MCF 10A (cell line): ENCODE results near the gene NUP62. TPM values are rescaled to one million over a fixed set of nuclear protein-coding genes. Genes with fewer than 3 reads are reported as not detected.

Source experiments
- BruUV-seq: library from RNA; stranded (reverse); fragments of 400-500 nt; replicated peaks from 2 replicates; lab custom pipeline; 2021; lab: Mats Ljungman, UMichigan
- CTCF ChIA-PET: fragments of 300-600 bp; sonication (Branson Sonifier 250); formaldehyde crosslinking; extraction: SDS; loops from one replicate; lab custom pipeline; 2021; ENCODE audit warnings: antibody characterized with exemption, inconsistent platforms; lab: Yijun Ruan, JAX
- POLR2A ChIA-PET: fragments of 300-600, 350-650 bp; sonication (Branson Sonifier 250); formaldehyde crosslinking; extraction: SDS; loops from one replicate; lab custom pipeline; 2020; ENCODE audit warnings: antibody characterized with exemption, inconsistent platforms; lab: Yijun Ruan, JAX
- DNase-seq: peaks from one replicate; pipeline ENCODE4 v3.0.0-alpha.2; 2018; ENCODE audit not compliant: unreplicated experiment
- H3K27ac Mint-ChIP-seq: one replicate; pipeline ENCODE4 v1.8.0; 2022; ENCODE audit warnings: mild to moderate bottlenecking, low read depth, mixed read lengths; ENCODE audit not compliant: unreplicated experiment
- H3K27me3 Mint-ChIP-seq: one replicate; pipeline ENCODE4 v1.8.0; 2022; ENCODE audit warnings: mixed read lengths; ENCODE audit not compliant: insufficient read depth, unreplicated experiment
- H3K36me3 Mint-ChIP-seq: one replicate; pipeline ENCODE4 v1.8.0; 2022; ENCODE audit warnings: mild to moderate bottlenecking, moderate library complexity, mixed read lengths; ENCODE audit not compliant: insufficient read depth, unreplicated experiment
- H3K4me1 Mint-ChIP-seq: one replicate; pipeline ENCODE4 v1.8.0; 2022; ENCODE audit warnings: mixed read lengths; ENCODE audit not compliant: insufficient read depth, unreplicated experiment
- H3K4me3 Mint-ChIP-seq: one replicate; pipeline ENCODE4 v1.8.0; 2022; ENCODE audit warnings: mild to moderate bottlenecking, moderate library complexity, mixed read lengths; ENCODE audit not compliant: unreplicated experiment
- H3K9me3 Mint-ChIP-seq: one replicate; pipeline ENCODE4 v1.8.0; 2022; ENCODE audit warnings: mixed read lengths; ENCODE audit not compliant: unreplicated experiment
- CTCF ChIP-seq: fragments of 200-600 bp; IDR thresholded peaks from one replicate; pipeline ENCODE4 v1.8.0; 2022; ENCODE audit warnings: antibody characterized with exemption, mild to moderate bottlenecking; ENCODE audit not compliant: unreplicated experiment
- intact Hi-C: fragments of 100-400 bp; cut with micrococcal nuclease; formaldehyde crosslinking; loops from 2 replicates; pipeline ENCODE4 v1.14.1; 2022
- total RNA-seq: library from RNA; stranded (reverse); gene quantifications from 2 replicates; pipeline ENCODE4 v1.2.3, GENCODE V29; 2022

NUP62 gene
- total RNA-seq, 1 experiment from 2014 or later: 44.9 TPM

DNA sequence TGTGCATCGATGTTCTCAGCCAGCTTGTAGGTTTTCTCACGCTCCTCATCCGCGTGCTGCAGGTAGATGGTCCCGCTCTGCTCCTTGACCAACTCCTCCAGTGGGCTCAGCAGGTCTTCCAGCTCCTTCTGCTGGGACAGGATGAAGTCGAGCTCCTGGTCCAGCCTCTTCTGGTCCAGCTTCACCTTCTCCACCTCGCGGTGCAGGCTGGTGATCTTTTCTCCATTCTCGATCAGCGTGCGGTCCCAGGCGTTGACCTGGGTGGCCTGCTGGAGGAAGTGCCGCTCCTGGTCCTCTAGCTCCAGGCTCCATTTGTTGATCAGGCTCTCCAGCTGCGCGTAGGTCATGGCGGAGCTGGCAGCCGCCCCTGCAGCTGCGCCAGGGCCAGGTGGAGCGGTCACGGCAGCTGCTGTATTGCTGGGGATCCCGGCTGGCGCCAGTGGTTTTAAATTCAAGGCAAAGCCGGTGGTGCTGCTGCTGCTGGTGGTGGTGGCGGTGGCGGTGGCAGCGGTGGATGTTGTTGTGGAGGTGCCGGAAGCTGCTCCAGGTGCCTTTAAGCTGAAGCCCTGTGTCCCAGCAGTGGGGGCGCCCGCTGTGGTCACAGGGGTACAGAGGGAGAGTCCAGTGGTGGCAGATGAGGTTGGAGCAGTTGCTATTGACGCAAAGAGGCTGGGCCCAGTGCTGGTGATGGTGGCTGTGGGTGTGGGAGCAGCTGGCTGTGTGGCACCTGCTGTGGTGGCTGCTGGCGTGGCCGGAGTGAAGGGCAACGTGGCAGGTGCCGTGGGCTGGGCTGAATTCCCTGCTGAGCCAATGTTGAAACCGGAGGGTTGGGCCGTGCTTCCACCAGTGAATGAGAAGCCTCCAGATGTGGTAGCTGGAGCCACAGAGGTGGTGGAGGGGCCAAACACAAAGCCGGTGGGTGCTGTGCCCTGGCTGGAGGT lies 20.6 kb downstream of the NUP62 start:
- peaks cover 37% of the 10 kb centered on the region for H3K36me3 Mint-ChIP-seq
- H3K27me3 Mint-ChIP-seq: no peaks in the 10 kb centered on the region
- ChIA-PET CTCF (interaction anchor here (0.5 to 0.9 kb wide), 2 partner anchors 29 to 607 kb away, joined by 3 to 5 read pairs; no protein-coding TSS in a partner anchor), POLR2A (no interaction called here)
- intact Hi-C loops: no loop called here
- H3K27ac Mint-ChIP-seq: no peak overlapping the region
- TF ChIP-seq CTCF: no peak
- no peak for DNase-seq
- no peak overlapping the region for H3K4me3 Mint-ChIP-seq
- no TSS peak for BruUV-seq
- peaks cover 9% of the 10 kb centered on the region for H3K4me1 Mint-ChIP-seq
- no peaks in the 10 kb centered on the region for H3K9me3 Mint-ChIP-seq

GRCh38 chr19:49907745-49908446 lies 21.4 kb downstream of the NUP62 start:
- H3K27me3 Mint-ChIP-seq: no peaks in the 10 kb centered on the region
- DNase-seq: no peak
- peaks cover 9% of the 10 kb centered on the region for H3K4me1 Mint-ChIP-seq
- H3K36me3 Mint-ChIP-seq: peaks cover 30% of the 10 kb centered on the region
- intact Hi-C loops: no loop called here
- no peak for TF ChIP-seq CTCF
- H3K9me3 Mint-ChIP-seq: no peaks in the 10 kb centered on the region
- CTCF ChIA-PET: interaction anchor here (0.5 to 1.1 kb wide), 3 partner anchors 9 to 606 kb away, joined by 3 to 5 read pairs (median 3); no protein-coding TSS in a partner anchor
- no peak overlapping the region for H3K27ac Mint-ChIP-seq
- no TSS peak for BruUV-seq
- POLR2A ChIA-PET: no interaction called here
- H3K4me3 Mint-ChIP-seq: no peak overlapping the region

DNA sequence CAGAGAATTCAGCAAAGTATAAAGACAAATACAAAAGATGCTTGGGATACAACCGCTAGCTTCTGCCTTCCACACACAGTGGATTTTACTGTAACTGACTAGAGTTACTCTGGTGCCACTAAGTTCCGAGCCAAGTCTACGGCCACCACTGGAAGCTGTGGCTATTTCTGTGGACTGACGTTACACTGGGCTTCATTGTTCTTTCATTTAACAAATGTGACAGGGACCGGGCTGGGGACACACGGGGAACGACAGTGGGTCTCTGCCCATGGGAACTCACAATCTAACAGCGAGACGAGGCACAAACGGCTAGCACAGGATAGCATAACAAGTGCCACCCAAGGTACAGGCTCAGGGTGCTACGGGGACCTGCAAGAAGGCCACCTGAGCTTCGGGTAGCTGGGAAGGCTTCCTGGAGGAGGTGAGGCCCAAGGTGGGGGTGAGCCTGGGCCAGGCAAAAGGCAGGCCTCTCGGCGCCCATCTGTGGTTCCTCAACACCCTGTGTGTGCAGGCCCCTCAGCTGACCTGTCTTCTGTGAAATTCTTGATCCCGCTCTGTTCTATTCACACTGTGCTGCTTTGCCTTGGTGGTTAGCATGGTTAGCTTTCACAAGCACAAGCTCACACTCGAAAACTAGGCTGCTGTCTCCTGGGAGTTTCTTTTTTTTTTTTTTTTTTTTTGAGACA lies 22.3 kb downstream of the NUP62 start:
- BruUV-seq: TSS peak; percentile 36

More for the DNA sequence above, 22.3 kb downstream of the NUP62 start:
- H3K36me3 Mint-ChIP-seq: peaks cover 25% of the 10 kb centered on the region
- no peak overlapping the region for H3K27ac Mint-ChIP-seq
- peaks cover 9% of the 10 kb centered on the region for H3K4me1 Mint-ChIP-seq
- CTCF ChIA-PET: interaction anchor here (1.1 kb wide), 1 partner anchor 10 kb away, joined by 3 read pairs; no protein-coding TSS in a partner anchor
- TF ChIP-seq CTCF: no peak
- H3K4me3 Mint-ChIP-seq: no peak overlapping the region
- no peak for DNase-seq
- intact Hi-C loops: no loop called here
- no peaks in the 10 kb centered on the region for H3K9me3 Mint-ChIP-seq
- H3K27me3 Mint-ChIP-seq: no peaks in the 10 kb centered on the region
- POLR2A ChIA-PET: interaction anchor here (0.7 kb wide), 1 partner anchor 20 kb away, joined by 3 read pairs; no protein-coding TSS in a partner anchor
